Activated T-cell treated with anti-CD3 and anti-CD28 coated beads, Interleukin-2, amount 50 U/mL, for 4 hours (primary cell): Measurements from ENCODE around the gene LYPLA2. TPM values are rescaled to one million over a fixed set of nuclear protein-coding genes. Genes with fewer than 3 reads are reported as not detected.
"Not testable (repeated sequence)": the region's sequence is repeated elsewhere in the genome, so short reads cannot be mapped to it uniquely, and the experiment has no call there.

Experiments used
- ATAC-seq, 2 donors: fragments of 200-7000 bp; cut with Tn5 transposase; one replicate each; pipeline ENCODE4 v1.10.0; 2021
- DNase-seq: peaks from one replicate; pipeline ENCODE4 v3.0.0-alpha.2; 2020
- H3K27me3 Mint-ChIP-seq: one replicate; pipeline ENCODE4 v1.8.0; 2021; ENCODE audit warnings: low read depth, mixed read lengths
- H3K36me3 Mint-ChIP-seq: one replicate; pipeline ENCODE4 v1.8.0; 2022; ENCODE audit warnings: mixed read lengths; ENCODE audit not compliant: insufficient read depth
- H3K4me1 Mint-ChIP-seq: one replicate; pipeline ENCODE4 v1.8.0; 2021; ENCODE audit warnings: low read depth, mixed read lengths
- H3K4me3 Mint-ChIP-seq: one replicate; pipeline ENCODE4 v1.8.0; 2021; ENCODE audit warnings: mild to moderate bottlenecking, moderate library complexity, mixed read lengths
- H3K9me3 Mint-ChIP-seq: one replicate; pipeline ENCODE4 v1.8.0; 2021; ENCODE audit warnings: mixed read lengths
- total RNA-seq, 3 donors: library from RNA; stranded (reverse); gene quantifications; one replicate each; pipeline ENCODE4 v1.2.1, GENCODE V29; 2021

Gene LYPLA2
- total RNA-seq, 3 donors from 2014 or later = 132 to 146 (median 134) TPM

- Mint-ChIP-seq H3K4me3 (peak overlapping the region; percentile 91), H3K27me3 (no peaks in the 10 kb centered on the region), H3K36me3 (no peaks in the 10 kb centered on the region), H3K9me3 (no peaks in the 10 kb centered on the region), H3K4me1 (peaks cover 16% of the 10 kb centered on the region)
- ATAC-seq = no peak
- DNase-seq = no peak
Observed at GRCh38 chr1:23801876-23802275, 10.9 kb downstream of the LYPLA2 start.

DNA sequence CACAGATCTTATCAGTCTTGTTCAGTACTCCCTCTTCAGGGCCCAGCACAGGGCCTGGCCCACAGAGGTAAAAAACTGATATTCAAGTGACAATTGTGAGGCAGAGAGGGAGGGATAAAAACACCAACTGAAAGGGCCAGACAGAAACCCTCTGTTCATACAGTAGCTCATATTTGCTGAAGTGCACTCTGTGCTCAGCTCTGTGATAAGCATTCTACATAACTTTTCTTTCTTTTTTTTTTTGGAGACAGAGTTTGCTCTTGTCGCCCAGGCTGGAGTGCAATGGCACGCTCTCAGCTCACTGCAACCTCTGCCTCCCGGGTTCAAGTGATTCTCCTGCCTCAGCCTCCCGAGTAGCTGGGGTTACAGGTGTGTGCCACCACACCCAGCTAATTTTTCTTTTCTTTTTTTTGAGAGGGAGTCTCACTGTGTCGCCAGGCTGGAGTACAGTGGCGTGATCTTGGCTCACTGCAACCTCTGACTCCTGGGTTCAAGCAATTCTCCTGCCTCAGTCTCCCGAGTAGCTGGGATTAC is 11.9 kb downstream of the LYPLA2 start:
- H3K4me1 Mint-ChIP-seq = peaks cover 16% of the 10 kb centered on the region
- DNase-seq, H3K4me3 Mint-ChIP-seq, ATAC-seq, H3K36me3 Mint-ChIP-seq, H3K9me3 Mint-ChIP-seq, H3K27me3 Mint-ChIP-seq: not testable (repeated sequence)

DNA sequence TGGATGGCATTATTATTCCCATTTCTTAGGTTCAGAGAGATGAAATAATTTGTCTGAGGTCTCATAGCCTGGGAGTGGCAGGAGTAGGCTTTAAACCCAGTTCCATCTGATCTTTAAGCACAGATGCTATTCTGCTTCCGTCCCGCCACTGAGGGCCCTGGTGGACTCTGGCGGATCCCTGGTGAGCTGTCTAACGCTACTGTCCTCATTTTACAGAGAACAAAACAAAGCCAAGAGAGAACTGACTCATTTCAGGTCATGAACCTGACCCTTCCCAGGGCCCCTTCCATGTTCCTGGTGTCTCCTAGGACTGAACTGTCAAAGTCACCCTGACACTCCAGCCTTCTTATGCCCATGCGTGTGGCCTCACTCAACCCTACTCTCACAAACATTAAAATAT is 12.7 kb downstream of the LYPLA2 start:
- Mint-ChIP-seq H3K4me3 (no peak overlapping the region), H3K36me3 (no peaks in the 10 kb centered on the region), H3K9me3 (no peaks in the 10 kb centered on the region), H3K27me3 (no peaks in the 10 kb centered on the region), H3K4me1 (peaks cover 16% of the 10 kb centered on the region)
- DNase-seq (no peak), ATAC-seq (no peak)

GRCh38 chr1:23804183-23804835 is 13.4 kb downstream of the LYPLA2 start:
- ATAC-seq = no peak
- DNase-seq = no peak
- Mint-ChIP-seq H3K9me3 (no peaks in the 10 kb centered on the region), H3K4me1 (peaks cover 10% of the 10 kb centered on the region), H3K27me3 (no peaks in the 10 kb centered on the region), H3K4me3 (no peak overlapping the region), H3K36me3 (no peaks in the 10 kb centered on the region)

- H3K36me3 Mint-ChIP-seq = no peaks in the 10 kb centered on the region
- no peaks in the 10 kb centered on the region for H3K27me3 Mint-ChIP-seq
- H3K4me3 Mint-ChIP-seq = no peak overlapping the region
- H3K9me3 Mint-ChIP-seq = no peaks in the 10 kb centered on the region
- peaks cover 8% of the 10 kb centered on the region for H3K4me1 Mint-ChIP-seq
- DNase-seq (no peak), ATAC-seq (no peak)
Observed at GRCh38 chr1:23805025-23805424, 14.1 kb downstream of the LYPLA2 start.

GRCh38 chr1:23806280-23806679 is 15.3 kb downstream of the LYPLA2 start:
- peaks cover 13% of the 10 kb centered on the region for H3K4me1 Mint-ChIP-seq
- DNase-seq (no peak), ATAC-seq (no peak)
- H3K9me3 Mint-ChIP-seq = no peaks in the 10 kb centered on the region
- no peaks in the 10 kb centered on the region for H3K27me3 Mint-ChIP-seq
- H3K36me3 Mint-ChIP-seq = peaks cover 5% of the 10 kb centered on the region
- H3K4me3 Mint-ChIP-seq = no peak overlapping the region

- DNase-seq (no peak), ATAC-seq (no peak)
- Mint-ChIP-seq H3K36me3 (peaks cover 10% of the 10 kb centered on the region), H3K4me1 (peaks cover 10% of the 10 kb centered on the region), H3K27me3 (no peaks in the 10 kb centered on the region), H3K4me3 (no peak overlapping the region), H3K9me3 (no peaks in the 10 kb centered on the region)
Observed at GRCh38 chr1:23807453-23807852, 16.5 kb downstream of the LYPLA2 start.

GRCh38 chr1:23809751-23810171 is 18.8 kb downstream of the LYPLA2 start:
- no peaks in the 10 kb centered on the region for H3K27me3 Mint-ChIP-seq
- H3K4me3 Mint-ChIP-seq = no peak overlapping the region
- no peaks in the 10 kb centered on the region for H3K9me3 Mint-ChIP-seq
- peak; percentile 73 for DNase-seq
- H3K36me3 Mint-ChIP-seq = peaks cover 14% of the 10 kb centered on the region
- ATAC-seq = peak; percentile 94 to 95
- H3K4me1 Mint-ChIP-seq = peaks cover 10% of the 10 kb centered on the region

DNA sequence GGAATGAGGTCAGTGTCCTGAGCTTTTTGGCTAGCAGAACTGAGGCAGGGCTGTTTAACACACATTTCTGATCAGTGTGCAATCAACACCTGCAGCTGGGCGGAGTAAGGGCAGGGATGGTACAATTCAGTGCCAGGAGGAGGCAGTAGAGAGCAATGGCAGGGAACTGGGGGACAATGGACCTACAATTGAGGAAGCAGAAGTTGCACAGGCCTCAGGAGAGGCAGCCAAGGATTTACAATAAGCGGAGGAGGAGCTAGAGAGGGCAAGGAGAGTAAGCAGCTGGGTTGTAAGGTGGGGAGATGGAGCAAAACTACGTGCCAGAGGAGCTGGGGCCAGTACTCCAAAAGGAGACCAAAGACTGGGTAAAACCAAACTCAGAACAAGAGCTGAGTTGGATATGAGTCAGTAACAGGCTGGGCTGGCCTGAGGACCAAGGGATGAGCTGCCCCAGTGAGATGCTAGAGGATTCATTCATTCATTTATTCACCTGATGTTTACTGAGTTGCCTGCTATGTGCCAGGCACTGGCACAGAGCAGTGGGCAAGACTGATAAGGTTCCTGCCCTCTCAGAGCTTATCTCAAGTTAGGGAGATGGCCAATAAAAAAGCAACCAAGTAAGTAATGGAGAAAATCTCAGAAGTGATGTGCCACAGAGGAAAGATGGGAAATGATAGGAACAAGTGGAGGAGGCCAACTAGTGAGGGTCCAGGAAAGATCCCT is 20.0 kb downstream of the LYPLA2 start:
- H3K27me3 Mint-ChIP-seq = no peaks in the 10 kb centered on the region
- ATAC-seq (peak; percentile 68 to 81), DNase-seq (peak; percentile 36)
- H3K9me3 Mint-ChIP-seq = no peaks in the 10 kb centered on the region
- no peak overlapping the region for H3K4me3 Mint-ChIP-seq
- H3K4me1 Mint-ChIP-seq = peaks cover 10% of the 10 kb centered on the region
- peaks cover 14% of the 10 kb centered on the region for H3K36me3 Mint-ChIP-seq

GRCh38 chr1:23814016-23814415 is 23.1 kb downstream of the LYPLA2 start:
- H3K36me3 Mint-ChIP-seq = peaks cover 25% of the 10 kb centered on the region
- H3K9me3 Mint-ChIP-seq = no peaks in the 10 kb centered on the region
- H3K27me3 Mint-ChIP-seq = no peaks in the 10 kb centered on the region
- ATAC-seq = no peak
- peaks cover 10% of the 10 kb centered on the region for H3K4me1 Mint-ChIP-seq
- no peak for DNase-seq
- H3K4me3 Mint-ChIP-seq = no peak overlapping the region

- DNase-seq (no peak), ATAC-seq (no peak)
- Mint-ChIP-seq H3K36me3 (peaks cover 19% of the 10 kb centered on the region), H3K4me3 (no peak overlapping the region), H3K27me3 (no peaks in the 10 kb centered on the region), H3K4me1 (no peaks in the 10 kb centered on the region), H3K9me3 (no peaks in the 10 kb centered on the region)
Observed at GRCh38 chr1:23816361-23816760, 25.4 kb downstream of the LYPLA2 start.

- Mint-ChIP-seq H3K9me3 (no peaks in the 10 kb centered on the region), H3K27me3 (no peaks in the 10 kb centered on the region), H3K4me3 (no peak overlapping the region), H3K4me1 (no peaks in the 10 kb centered on the region), H3K36me3 (peaks cover 16% of the 10 kb centered on the region)
- DNase-seq (no peak), ATAC-seq (no peak)
Observed at GRCh38 chr1:23816906-23817305, 26.0 kb downstream of the LYPLA2 start.

DNA sequence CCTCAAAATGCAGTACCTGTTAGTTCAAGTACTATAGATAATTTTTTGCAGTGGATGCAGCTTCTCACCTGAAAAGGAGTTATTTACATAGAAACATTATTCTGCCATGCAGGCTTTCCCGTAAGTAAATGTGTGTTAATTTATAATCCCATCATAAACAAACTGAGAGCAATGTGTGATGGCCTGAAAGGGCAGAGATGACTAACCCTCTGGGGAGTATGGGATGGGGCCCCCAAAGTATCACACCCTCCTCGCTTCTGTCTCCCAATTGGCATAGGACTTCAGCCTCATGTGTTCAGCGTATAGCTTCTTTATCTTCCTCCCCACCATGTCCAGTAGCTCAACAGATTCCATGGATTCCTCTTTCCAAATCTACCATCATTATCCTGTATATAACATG is 26.7 kb downstream of the LYPLA2 start:
- no peaks in the 10 kb centered on the region for H3K4me1 Mint-ChIP-seq
- H3K27me3 Mint-ChIP-seq = no peaks in the 10 kb centered on the region
- ATAC-seq (no peak), DNase-seq (no peak)
- peaks cover 13% of the 10 kb centered on the region for H3K36me3 Mint-ChIP-seq
- H3K4me3 Mint-ChIP-seq = no peak overlapping the region
- H3K9me3 Mint-ChIP-seq = no peaks in the 10 kb centered on the region

DNA sequence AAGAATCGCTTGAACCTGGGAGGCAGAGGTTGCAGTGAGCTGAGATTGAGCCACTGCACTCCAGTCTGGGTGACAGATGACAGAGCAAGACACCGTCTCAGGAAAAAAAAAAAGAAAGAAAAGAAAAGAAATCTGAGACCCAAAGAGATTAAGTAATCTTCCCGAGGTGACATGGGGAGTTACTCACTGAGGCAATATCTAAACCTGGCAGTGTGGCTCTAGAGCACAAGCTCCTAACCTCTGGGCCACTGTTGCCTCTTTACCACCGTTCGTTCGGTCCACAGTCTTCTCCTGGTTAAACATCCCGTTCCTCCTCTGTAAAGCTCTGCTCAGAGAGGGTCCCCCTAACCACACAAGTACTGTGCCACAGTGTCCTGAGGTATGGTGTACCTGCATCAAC is 32.8 kb downstream of the LYPLA2 start:
- no peaks in the 10 kb centered on the region for H3K27me3 Mint-ChIP-seq
- H3K4me1 Mint-ChIP-seq = peaks cover 10% of the 10 kb centered on the region
- DNase-seq = no peak
- H3K36me3 Mint-ChIP-seq = no peaks in the 10 kb centered on the region
- peak overlapping the region; percentile 95 for H3K4me3 Mint-ChIP-seq
- ATAC-seq = no peak
- H3K9me3 Mint-ChIP-seq = no peaks in the 10 kb centered on the region

GRCh38 chr1:23824711-23825075 is 33.7 kb downstream of the LYPLA2 start:
- Mint-ChIP-seq H3K9me3 (no peaks in the 10 kb centered on the region), H3K27me3 (no peaks in the 10 kb centered on the region), H3K4me3 (peak overlapping the region; percentile 95), H3K36me3 (no peaks in the 10 kb centered on the region), H3K4me1 (peaks cover 10% of the 10 kb centered on the region)
- ATAC-seq (peak; percentile 13 to 16), DNase-seq (no peak)
